Measurements from ENCODE around the gene SULT1B1.
"Not testable (repeated sequence)": the region's sequence is repeated elsewhere in the genome, so short reads cannot be mapped to it uniquely, and the experiment has no call there.

- not testable (repeated sequence) for TF ChIP-seq CTCF (IDR thresholded peaks at IDR 0.05; ENCODE audit: low read length); EZH2 (optimal IDR thresholded peaks at IDR 0.05; ENCODE audit: low read depth, low read length)
Measured at GRCh38 chr4:69768554-69768953, 8.1 kb upstream of the SULT1B1 start.
